ENCODE results near the gene KCNA2. TPM values are rescaled to one million over a fixed set of nuclear protein-coding genes. Genes with fewer than 3 reads are reported as not detected.

The KCNA2 gene
- total RNA-seq, 1 experiment from 2014 or later, result under 0.01 TPM

- in situ Hi-C loops (cut with HindIII; ENCODE audit: low pct_unique_long_range_greater_than_20kb, low sequenced_read_pairs), result no loop called here
- DNase-seq (ENCODE audit: low read depth, low spot score), result no peak
Observed at GRCh38 chr1:110585481-110585880, 20.7 kb downstream of the KCNA2 start.

DNA sequence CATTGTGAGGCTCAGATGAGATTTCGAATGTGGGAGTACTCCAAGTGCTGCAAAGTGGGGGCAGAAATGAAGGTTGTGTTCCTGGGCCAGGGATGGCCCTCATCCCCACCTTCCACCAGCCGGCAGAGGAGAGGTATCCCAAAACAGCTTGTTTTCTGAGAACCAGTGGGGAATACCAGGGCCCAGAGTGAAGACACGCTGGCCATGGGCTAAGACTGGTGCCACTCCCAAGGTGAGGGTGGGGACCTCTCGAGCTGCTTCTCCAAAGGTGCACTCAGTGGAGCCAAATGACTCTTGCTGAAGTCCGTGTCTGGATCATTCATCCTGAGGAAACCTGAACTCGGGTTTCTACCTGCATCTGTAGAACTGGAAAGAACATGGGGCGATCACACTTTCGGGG lies 22.1 kb downstream of the KCNA2 start:
- no peak for DNase-seq (ENCODE audit: low read depth, low spot score)
- in situ Hi-C loops (cut with HindIII; ENCODE audit: low pct_unique_long_range_greater_than_20kb, low sequenced_read_pairs), result no loop called here

DNA sequence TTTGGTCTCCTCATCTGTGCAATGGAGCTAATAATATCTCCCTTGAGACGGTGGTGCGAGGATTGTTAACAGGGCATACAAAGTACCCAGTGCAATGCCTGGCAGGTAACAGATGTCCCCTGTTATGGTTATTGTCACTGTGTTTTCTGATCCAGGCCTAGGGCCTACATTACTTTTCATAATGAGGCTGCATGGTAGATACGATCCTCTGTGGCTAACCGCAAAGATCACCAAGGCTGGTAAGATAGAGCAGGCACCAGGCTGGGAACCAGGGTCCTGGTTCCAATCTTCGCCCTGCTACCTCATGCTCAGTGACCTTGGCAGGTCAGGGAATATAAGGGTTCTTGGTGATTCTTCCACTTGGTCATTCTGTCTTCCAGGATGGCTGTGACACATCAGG lies 22.7 kb downstream of the KCNA2 start:
- no peak for DNase-seq (ENCODE audit: low read depth, low spot score)
- in situ Hi-C loops (cut with HindIII; ENCODE audit: low pct_unique_long_range_greater_than_20kb, low sequenced_read_pairs), result no loop called here

- in situ Hi-C loops (cut with HindIII; ENCODE audit: low pct_unique_long_range_greater_than_20kb, low sequenced_read_pairs), result no loop called here
- DNase-seq (ENCODE audit: low read depth, low spot score), result no peak
Observed at GRCh38 chr1:110582378-110582777, 23.8 kb downstream of the KCNA2 start.

GRCh38 chr1:110581682-110582145 lies 24.4 kb downstream of the KCNA2 start:
- in situ Hi-C loops (cut with HindIII; ENCODE audit: low pct_unique_long_range_greater_than_20kb, low sequenced_read_pairs), result no loop called here
- DNase-seq (ENCODE audit: low read depth, low spot score), result peak; percentile 74

- in situ Hi-C loops (cut with HindIII; ENCODE audit: low pct_unique_long_range_greater_than_20kb, low sequenced_read_pairs), result no loop called here
- DNase-seq (ENCODE audit: low read depth, low spot score), result no peak
Observed at GRCh38 chr1:110580244-110580643, 25.9 kb downstream of the KCNA2 start.

DNA sequence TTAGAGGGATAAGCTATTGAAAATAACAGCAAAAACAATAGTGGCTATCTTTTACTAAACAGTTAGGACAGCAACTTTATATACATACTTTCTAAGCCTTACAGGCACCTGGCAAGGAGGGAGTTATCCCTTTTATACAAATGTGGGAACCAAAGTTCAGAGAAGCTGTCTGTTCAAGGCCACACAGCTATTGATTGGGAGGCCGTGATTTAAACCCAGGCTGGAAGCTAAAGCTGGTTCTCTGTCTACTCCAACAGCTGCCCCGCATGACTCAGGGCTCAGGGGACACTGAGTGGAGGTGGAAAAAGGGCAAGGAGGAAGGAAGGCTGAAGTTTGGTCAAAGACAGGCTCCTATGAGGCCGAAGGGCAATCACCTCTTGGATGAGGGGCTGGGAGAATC lies 26.7 kb downstream of the KCNA2 start:
- DNase-seq (ENCODE audit: low read depth, low spot score), result no peak
- in situ Hi-C loops (cut with HindIII; ENCODE audit: low pct_unique_long_range_greater_than_20kb, low sequenced_read_pairs), result no loop called here

DNA sequence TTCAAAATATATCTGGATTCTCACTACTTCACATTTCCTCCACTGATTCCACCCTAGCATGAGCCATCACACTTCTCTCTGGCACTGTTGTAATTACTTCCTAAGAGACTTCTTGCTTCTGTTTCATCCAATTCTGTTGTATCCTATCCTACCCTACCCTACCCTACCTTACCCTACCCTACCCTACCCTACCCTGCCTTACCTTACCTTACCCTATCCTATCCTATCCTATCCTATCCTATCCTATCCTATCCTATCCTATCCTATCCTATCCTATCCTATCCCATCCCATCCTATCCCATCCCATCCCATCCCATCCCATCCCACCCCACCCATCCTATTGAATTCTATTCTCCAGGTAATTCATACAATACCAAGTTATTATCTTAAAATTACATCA lies 29.7 kb downstream of the KCNA2 start:
- in situ Hi-C loops (cut with HindIII; ENCODE audit: low pct_unique_long_range_greater_than_20kb, low sequenced_read_pairs), result no loop called here
- DNase-seq (ENCODE audit: low read depth, low spot score), result no peak

- no peak for DNase-seq (ENCODE audit: low read depth, low spot score)
- in situ Hi-C loops (cut with HindIII; ENCODE audit: low pct_unique_long_range_greater_than_20kb, low sequenced_read_pairs), result no loop called here
Observed at GRCh38 chr1:110573314-110573713, 32.8 kb downstream of the KCNA2 start.

GRCh38 chr1:110572751-110573150 lies 33.4 kb downstream of the KCNA2 start:
- in situ Hi-C loops (cut with HindIII; ENCODE audit: low pct_unique_long_range_greater_than_20kb, low sequenced_read_pairs), result no loop called here

GRCh38 chr1:110570901-110571300 lies 35.3 kb downstream of the KCNA2 start:
- DNase-seq (ENCODE audit: low read depth, low spot score), result no peak
- in situ Hi-C loops (cut with HindIII; ENCODE audit: low pct_unique_long_range_greater_than_20kb, low sequenced_read_pairs), result no loop called here

More at GRCh38 chr1:110572751-110573150, 33.4 kb downstream of the KCNA2 start:
- no peak for DNase-seq (ENCODE audit: low read depth, low spot score)

GRCh38 chr1:110570307-110570706 lies 35.9 kb downstream of the KCNA2 start:
- no peak for DNase-seq (ENCODE audit: low read depth, low spot score)
- in situ Hi-C loops (cut with HindIII; ENCODE audit: low pct_unique_long_range_greater_than_20kb, low sequenced_read_pairs), result no loop called here

DNA sequence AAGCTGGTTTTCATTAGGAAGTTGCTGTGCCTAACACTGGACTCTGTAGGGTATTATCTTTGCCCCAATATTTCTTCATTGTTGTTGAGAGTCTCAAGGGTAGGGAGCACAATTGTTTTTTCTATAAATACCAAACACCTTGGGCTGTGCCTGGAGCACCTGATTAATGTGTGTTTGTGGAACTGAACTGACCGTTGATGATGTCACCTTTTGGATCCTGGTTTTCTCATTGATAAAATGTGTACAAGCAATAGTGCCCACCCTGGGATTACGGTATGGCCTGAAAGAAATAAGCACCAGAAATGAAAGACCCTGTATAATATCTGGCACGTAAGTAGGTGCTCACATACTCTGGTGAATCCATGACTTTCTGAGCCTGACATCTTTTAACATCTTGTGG lies 39.3 kb downstream of the KCNA2 start:
- no peak for DNase-seq (ENCODE audit: low read depth, low spot score)
- in situ Hi-C loops (cut with HindIII; ENCODE audit: low pct_unique_long_range_greater_than_20kb, low sequenced_read_pairs), result no loop called here

- in situ Hi-C loops (cut with HindIII; ENCODE audit: low pct_unique_long_range_greater_than_20kb, low sequenced_read_pairs), result no loop called here
- DNase-seq (ENCODE audit: low read depth, low spot score), result peak; percentile 84
Observed at GRCh38 chr1:110565565-110565964, 40.6 kb downstream of the KCNA2 start.

GRCh38 chr1:110563089-110563488 lies 43.1 kb downstream of the KCNA2 start:
- DNase-seq (ENCODE audit: low read depth, low spot score), result no peak
- in situ Hi-C loops (cut with HindIII; ENCODE audit: low pct_unique_long_range_greater_than_20kb, low sequenced_read_pairs), result no loop called here

GRCh38 chr1:110561596-110561995 lies 44.6 kb downstream of the KCNA2 start:
- in situ Hi-C loops (cut with HindIII; ENCODE audit: low pct_unique_long_range_greater_than_20kb, low sequenced_read_pairs), result no loop called here

DNA sequence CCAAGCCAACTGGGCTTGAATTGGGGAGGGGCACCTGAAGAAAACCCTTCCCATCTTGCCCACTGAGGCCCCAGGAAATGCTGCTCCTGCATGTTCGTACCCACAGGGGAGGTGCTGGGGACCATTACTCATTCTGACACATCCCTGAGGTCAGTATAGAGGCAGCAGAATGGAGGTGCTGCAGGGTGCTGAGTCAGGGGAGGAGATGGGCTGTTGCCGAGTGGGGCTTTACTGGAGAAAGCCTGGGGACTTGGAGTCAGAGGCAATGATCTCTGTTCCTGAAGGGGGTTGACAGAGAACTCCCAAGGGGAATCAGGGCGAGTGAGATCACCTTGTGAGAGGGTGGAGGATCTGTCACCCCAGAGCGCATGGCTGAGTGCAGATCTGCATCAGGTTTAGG lies 47.0 kb downstream of the KCNA2 start:
- no peak for DNase-seq (ENCODE audit: low read depth, low spot score)
- in situ Hi-C loops (cut with HindIII; ENCODE audit: low pct_unique_long_range_greater_than_20kb, low sequenced_read_pairs), result no loop called here

More at GRCh38 chr1:110561596-110561995, 44.6 kb downstream of the KCNA2 start:
- DNase-seq (ENCODE audit: low read depth, low spot score), result no peak

DNA sequence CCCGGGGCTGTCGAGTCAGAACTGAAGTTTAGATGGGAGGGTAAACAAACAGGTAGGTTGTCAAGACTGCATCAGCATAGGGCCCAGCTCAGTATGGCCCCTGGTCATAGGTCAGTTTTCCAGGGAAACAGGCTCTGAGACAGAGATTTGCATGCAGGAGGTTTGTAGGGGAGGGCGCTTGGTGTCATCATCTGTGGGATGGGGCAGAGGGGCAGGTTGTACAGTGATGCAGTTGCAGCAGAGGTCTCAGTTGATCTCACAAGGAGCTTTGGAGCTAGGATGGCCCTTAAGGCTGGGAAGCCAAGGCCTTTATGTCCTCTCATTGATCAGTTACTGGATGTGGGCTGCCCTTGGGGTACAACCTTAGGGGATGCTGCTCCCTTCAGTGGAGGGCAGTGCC lies 48.7 kb downstream of the KCNA2 start:
- in situ Hi-C loops (cut with HindIII; ENCODE audit: low pct_unique_long_range_greater_than_20kb, low sequenced_read_pairs), result no loop called here
- DNase-seq (ENCODE audit: low read depth, low spot score), result no peak

GRCh38 chr1:110556471-110556807 lies 49.7 kb downstream of the KCNA2 start:
- peak; percentile 64 for DNase-seq (ENCODE audit: low read depth, low spot score)
- in situ Hi-C loops (cut with HindIII; ENCODE audit: low pct_unique_long_range_greater_than_20kb, low sequenced_read_pairs), result no loop called here

GRCh38 chr1:110555807-110556470 lies 50.2 kb downstream of the KCNA2 start:
- peak; percentile 56 for DNase-seq (ENCODE audit: low read depth, low spot score)

More at GRCh38 chr1:110555807-110556470, 50.2 kb downstream of the KCNA2 start:
- in situ Hi-C loops (cut with HindIII; ENCODE audit: low pct_unique_long_range_greater_than_20kb, low sequenced_read_pairs), result no loop called here

All from SK-MEL-5 (cell line).